GM18505 (cell line): ENCODE results near the gene HSD17B12.
"Not testable (repeated sequence)": the region's sequence is repeated elsewhere in the genome, so short reads cannot be mapped to it uniquely, and the experiment has no call there.

Source experiments
- ATAC-seq: cut with Tn5 transposase; IDR thresholded peaks from one replicate; pipeline ENCODE4 v1.9.1; 2021; ENCODE audit not compliant: unreplicated experiment
- POLR2A ChIP-seq: IDR thresholded peaks from 4 replicates; pipeline ENCODE4 v1.6.1; 2011; ENCODE audit warnings: borderline replicate concordance; ENCODE audit not compliant: insufficient read depth, insufficient read length; ENCODE audit errors: extremely low read depth

Gene HSD17B12

GRCh38 chr11:43680521-43681400, at the start of gene HSD17B12:
TSS of gene HSD17B12 (plus strand) at chr11:43680738. CDS start at chr11:43680828, 90 bp downstream.
- TF ChIP-seq POLR2A = peak; percentile 94

GRCh38 chr11:43631732-43632131, 48.8 kb upstream of the HSD17B12 start:
- TF ChIP-seq POLR2A = no peak
- no peak for ATAC-seq

More at GRCh38 chr11:43680521-43681400, at the start of gene HSD17B12:
- peak; percentile 98 for ATAC-seq

GRCh38 chr11:43632181-43632580, 48.4 kb upstream of the HSD17B12 start:
- no peak for TF ChIP-seq POLR2A
- no peak for ATAC-seq

DNA sequence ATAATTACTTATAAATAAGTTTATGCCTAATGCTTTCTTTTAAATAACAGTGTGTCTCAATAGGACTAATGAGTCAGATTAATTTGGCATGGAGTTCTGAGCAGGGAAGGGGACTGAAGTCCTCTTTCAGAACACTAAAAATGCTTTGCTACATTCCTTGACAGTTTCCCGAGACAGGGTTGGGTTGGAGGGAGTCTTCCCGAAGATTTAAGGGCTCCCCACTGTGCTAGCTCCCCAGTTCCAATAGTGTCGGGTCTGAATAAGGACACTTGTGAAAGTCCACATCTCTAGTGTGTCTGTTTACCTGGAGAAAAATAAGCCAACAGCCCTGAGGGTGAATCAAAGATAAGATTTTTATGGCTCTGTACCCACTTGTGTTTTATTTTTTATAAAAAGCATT, 41.8 kb upstream of the HSD17B12 start:
- ATAC-seq = no peak

DNA sequence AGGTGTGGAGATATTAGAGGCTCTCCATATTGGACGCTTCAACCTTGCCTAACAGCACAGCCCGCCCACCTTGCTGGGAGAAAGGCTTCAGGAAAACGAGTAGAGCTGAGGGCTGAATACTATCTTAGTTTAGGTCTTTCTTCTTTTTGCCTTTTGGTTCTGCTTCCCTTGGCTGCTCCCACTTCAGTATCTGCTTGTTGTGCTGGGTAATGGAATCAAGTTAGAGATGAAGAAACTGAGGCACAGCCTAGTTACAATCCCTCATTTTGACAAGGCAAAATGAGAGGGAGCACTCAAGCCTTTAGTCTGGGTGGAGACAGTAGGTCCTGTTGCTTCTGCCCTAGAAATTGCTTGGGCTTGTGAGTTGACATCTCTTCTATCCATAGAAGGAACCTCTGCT, 41.3 kb upstream of the HSD17B12 start:
- no peak for TF ChIP-seq POLR2A
- ATAC-seq = no peak

More for the DNA sequence above, 41.8 kb upstream of the HSD17B12 start:
- no peak for TF ChIP-seq POLR2A

DNA sequence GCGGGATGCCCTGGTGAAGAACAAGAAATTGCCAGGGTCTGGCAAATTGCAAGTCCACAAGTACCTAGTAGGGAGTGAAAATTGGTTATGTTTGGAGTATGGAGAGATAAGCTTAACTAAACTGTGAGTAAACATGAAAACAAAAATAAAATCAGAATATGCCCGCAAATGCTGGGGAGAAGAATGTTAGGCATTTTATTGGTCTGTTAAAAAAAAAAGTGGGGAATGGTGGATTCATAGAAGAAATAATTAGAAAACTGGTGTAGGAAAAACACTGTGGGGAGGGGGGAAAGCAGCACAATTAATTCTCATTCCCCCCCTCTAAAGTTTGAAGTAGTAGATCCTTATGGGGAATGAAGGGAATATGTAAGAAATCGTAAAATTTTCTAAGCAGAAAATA, 40.6 kb upstream of the HSD17B12 start:
- ATAC-seq = no peak
- no peak for TF ChIP-seq POLR2A

GRCh38 chr11:43643898-43644620, 36.5 kb upstream of the HSD17B12 start:
- ATAC-seq = peak; percentile 99
- TF ChIP-seq POLR2A = peak; percentile 79

- no peak for ATAC-seq
These were observed 35.8 kb upstream of the HSD17B12 start for GRCh38 chr11:43644621-43645299.

DNA sequence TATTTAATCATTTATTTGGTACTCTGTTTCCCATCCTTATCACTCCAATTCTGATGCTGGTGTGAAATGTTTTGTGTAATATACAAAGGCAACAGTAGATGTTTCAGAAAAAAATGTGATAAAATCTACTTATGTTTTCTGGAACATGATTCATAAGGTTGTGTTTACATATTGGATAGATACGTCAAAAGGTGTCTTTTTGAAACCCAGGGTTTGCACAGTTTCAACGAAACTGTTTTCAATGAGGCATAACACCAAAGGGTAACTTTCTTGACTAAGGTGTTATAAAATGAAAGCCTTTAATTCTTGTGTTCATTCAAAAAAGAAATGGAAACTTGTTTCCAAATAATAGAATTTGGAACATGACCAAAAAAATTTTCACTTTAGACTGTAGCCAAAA, 33.8 kb upstream of the HSD17B12 start:
- no peak for ATAC-seq
- no peak for TF ChIP-seq POLR2A

More at GRCh38 chr11:43644621-43645299, 35.8 kb upstream of the HSD17B12 start:
- no peak for TF ChIP-seq POLR2A

- TF ChIP-seq POLR2A = no peak
- ATAC-seq = no peak
These were observed 31.6 kb upstream of the HSD17B12 start for GRCh38 chr11:43648888-43649287.

DNA sequence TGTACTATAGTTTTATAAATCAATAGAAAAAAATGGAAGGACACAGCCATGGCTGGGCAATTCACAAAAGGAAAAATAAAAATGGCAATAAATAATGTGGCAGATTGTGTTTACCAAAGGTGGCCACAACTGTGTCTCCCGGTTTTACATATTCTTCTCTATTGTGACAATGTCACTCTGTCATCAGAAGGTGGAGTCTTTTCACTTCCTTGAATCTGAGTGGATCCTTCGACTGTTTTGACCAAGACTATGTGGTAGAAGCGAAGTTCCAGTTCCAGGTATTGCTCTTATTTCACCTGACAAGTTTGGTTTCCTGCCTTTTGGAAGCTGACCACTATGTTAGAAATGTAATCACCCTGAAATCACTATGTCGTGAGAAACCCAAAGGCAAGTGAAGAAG, 31.0 kb upstream of the HSD17B12 start:
- TF ChIP-seq POLR2A = no peak
- no peak for ATAC-seq

DNA sequence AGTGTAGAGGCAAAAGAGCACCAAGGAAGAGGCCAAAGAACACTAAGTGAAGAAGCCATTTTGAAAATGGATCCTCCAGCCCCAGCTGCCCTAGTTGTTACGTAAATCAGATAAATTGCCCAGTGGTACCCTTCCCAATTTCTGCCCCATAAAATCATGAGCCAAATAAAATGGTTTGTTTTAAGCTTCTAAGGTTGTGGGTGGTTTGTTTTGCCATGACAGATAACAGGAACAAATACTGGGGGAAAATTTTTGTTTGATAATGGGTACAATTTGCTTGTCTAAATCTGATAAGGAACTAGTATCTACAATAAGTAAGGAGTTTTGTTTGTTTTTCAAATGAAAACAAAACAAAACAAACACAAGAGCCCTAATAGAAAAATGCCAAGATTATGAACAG, 30.6 kb upstream of the HSD17B12 start:
- no peak for TF ChIP-seq POLR2A
- no peak for ATAC-seq

GRCh38 chr11:43663018-43663417, 17.5 kb upstream of the HSD17B12 start:
- ATAC-seq = not testable (repeated sequence)

GRCh38 chr11:43664295-43664694, 16.2 kb upstream of the HSD17B12 start:
- no peak for ATAC-seq
- TF ChIP-seq POLR2A = no peak

DNA sequence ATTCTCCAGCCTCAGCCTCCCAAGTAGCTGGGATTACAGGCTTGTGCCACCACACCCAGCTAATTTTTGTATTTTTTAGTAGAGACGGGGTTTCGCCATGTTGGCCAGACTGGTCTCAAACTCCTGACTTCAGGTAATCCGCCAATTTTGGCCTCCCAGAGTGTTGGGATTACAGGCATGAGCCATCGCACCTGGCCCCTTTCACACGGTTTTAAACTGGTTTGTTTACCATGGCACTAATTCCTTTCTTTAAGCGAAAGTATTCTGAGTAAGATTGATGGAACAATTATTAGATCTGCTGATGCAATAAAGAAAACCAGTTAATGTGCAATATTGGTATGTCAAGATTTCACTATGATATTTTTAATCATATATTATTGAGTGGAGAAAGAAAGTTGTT, 9.3 kb upstream of the HSD17B12 start:
- not testable (repeated sequence) for ATAC-seq
